Endothelial cell of umbilical vein (primary cell): ENCODE data around the gene GRIA1. TPM values are rescaled to one million over a fixed set of nuclear protein-coding genes. Genes with fewer than 3 reads are reported as not detected.

Experiments used
- BruUV-seq: library from RNA; stranded (reverse); fragments of 400-500 nt; replicated peaks from 2 replicates; lab custom pipeline; 2021; lab: Mats Ljungman, UMichigan
- CTCF ChIA-PET: fragments of 300-600, 350-600 bp; sonication (Branson Sonifier 250); formaldehyde crosslinking; loops from one replicate; lab custom pipeline; 2021; ENCODE audit warnings: antibody characterized with exemption, inconsistent platforms; lab: Charles Lee
- POLR2A ChIA-PET: fragments of 300-600, 350-600 bp; sonication (Branson Sonifier 250); formaldehyde crosslinking; loops from one replicate; lab custom pipeline; 2021; ENCODE audit warnings: antibody characterized with exemption, inconsistent platforms; lab: Charles Lee
- DNase-seq: peaks from one replicate; pipeline ENCODE4 v3.0.0-alpha.2; 2011; ENCODE audit warnings: low read depth, low spot score
- FAIRE-seq: peaks from 2 replicates; lab custom pipeline; 2011; peaks lifted over from hg19 to GRCh38; lab: Jason Lieb, UNC
- H2AFZ ChIP-seq: 2 replicates; pipeline ENCODE4 v1.6.0; 2012; ENCODE audit warnings: low read depth, low read length, control low read depth, inconsistent platforms
- H3K27ac ChIP-seq: 2 replicates; pipeline ENCODE4 v1.5.1; 2011; ENCODE audit warnings: low read depth, mild to moderate bottlenecking, control low read depth, low read length, moderate library complexity; ENCODE audit not compliant: insufficient read depth
- H3K27me3 ChIP-seq, 2 experiments: 2 replicates each; pipeline versions ENCODE4 v1.6.0 to v1.6.1; 2011; ENCODE audit warnings: low read length in 2 of 2, mixed read lengths in 1 of 2; ENCODE audit not compliant: control insufficient read depth in 2 of 2, insufficient read depth in 2 of 2
- H3K36me3 ChIP-seq, 2 experiments: 2 replicates in 1 of 2; 3 replicates in 1 of 2; pipeline ENCODE4 v1.5.1; 2011; ENCODE audit warnings: low read length in 2 of 2, mild to moderate bottlenecking in 1 of 2, moderate library complexity in 1 of 2; ENCODE audit not compliant: control insufficient read depth in 2 of 2, insufficient read depth in 2 of 2; ENCODE audit errors: extremely low read depth in 1 of 2
- H3K4me1 ChIP-seq: 3 replicates; pipeline ENCODE4 v1.5.1; 2011; ENCODE audit warnings: mild to moderate bottlenecking, low read length; ENCODE audit not compliant: control insufficient read depth, insufficient read depth; ENCODE audit errors: extremely low read depth
- H3K4me2 ChIP-seq: 2 replicates; pipeline ENCODE4 v1.6.1; 2011; ENCODE audit warnings: low read length, control low read depth, mixed read lengths; ENCODE audit not compliant: insufficient read depth
- H3K4me3 ChIP-seq, 3 experiments: fragments of 200-600 bp in 1 of 3; sonication (generic), shearing (Covaris generic) in 1 of 3; replicated peaks in 1 of 3; 2 replicates each; pipeline ENCODE4 v1.5.1; 2011 to 2016; ENCODE audit warnings: control low read depth in 3 of 3, low read length in 3 of 3, mild to moderate bottlenecking in 2 of 3, inconsistent platforms in 1 of 3, low read depth in 1 of 3, moderate library complexity in 1 of 3; ENCODE audit not compliant: insufficient read depth in 1 of 3
- H3K79me2 ChIP-seq: 2 replicates; pipeline ENCODE4 v1.6.0; 2012; ENCODE audit warnings: low read length, inconsistent platforms; ENCODE audit not compliant: control insufficient read depth, insufficient read depth
- H3K9ac ChIP-seq: replicated peaks from 2 replicates; pipeline ENCODE3; 2011; ENCODE audit warnings: low read length, control low read depth; ENCODE audit not compliant: insufficient read depth; ENCODE audit errors: extremely low read depth
- H3K9me1 ChIP-seq: replicated peaks from 3 replicates; pipeline ENCODE4 v1.6.0; 2011; ENCODE audit warnings: mild to moderate bottlenecking, low read length; ENCODE audit not compliant: control insufficient read depth, insufficient read depth; ENCODE audit errors: extremely low read depth
- H3K9me3 ChIP-seq: replicated peaks from 2 replicates; pipeline ENCODE4 v1.5.1; 2012; ENCODE audit warnings: low read length, inconsistent platforms; ENCODE audit not compliant: control insufficient read depth, insufficient read depth
- H4K20me1 ChIP-seq: replicated peaks from 2 replicates; pipeline ENCODE3; 2011; ENCODE audit warnings: mild to moderate bottlenecking, low read length; ENCODE audit not compliant: control insufficient read depth, insufficient read depth; ENCODE audit errors: extremely low read depth
- EZH2 ChIP-seq: IDR thresholded peaks from 2 replicates; pipeline ENCODE4 v1.6.1; 2012; ENCODE audit warnings: borderline replicate concordance, low read depth, mild to moderate bottlenecking, moderate library complexity, low read length, inconsistent platforms; ENCODE audit not compliant: severe bottlenecking
- FOS ChIP-seq: IDR thresholded peaks from 2 replicates; pipeline ENCODE4 v1.6.1; 2011; ENCODE audit warnings: mild to moderate bottlenecking, low read length, moderate library complexity, borderline replicate concordance; ENCODE audit not compliant: insufficient read depth
- GATA2 ChIP-seq: IDR thresholded peaks from 2 replicates; pipeline ENCODE4 v1.7.0; 2011; ENCODE audit warnings: low read depth, mild to moderate bottlenecking, moderate library complexity, mixed read lengths, low read length; ENCODE audit not compliant: insufficient read length, insufficient read depth
- JUN ChIP-seq: IDR thresholded peaks from 2 replicates; pipeline ENCODE4 v1.6.1; 2011; ENCODE audit warnings: borderline replicate concordance, low read depth; ENCODE audit not compliant: insufficient read length, insufficient read depth
- MYC ChIP-seq: IDR thresholded peaks from one replicate; pipeline ENCODE4 v1.6.1; 2011; ENCODE audit warnings: mild to moderate bottlenecking, low read depth, low read length
- POLR2A ChIP-seq: IDR thresholded peaks from 2 replicates; pipeline ENCODE4 v1.6.1; 2012; ENCODE audit warnings: low read depth, mild to moderate bottlenecking, control low read depth, low read length
- POLR2AphosphoS5 ChIP-seq: IDR thresholded peaks from 2 replicates; pipeline ENCODE4 v1.6.1; 2012; ENCODE audit warnings: low read depth, mild to moderate bottlenecking, control low read depth, low read length, moderate library complexity; ENCODE audit not compliant: insufficient read depth
- dilution Hi-C: fragments of 300-500 bp; cut with MboI; formaldehyde crosslinking; loops from one replicate; pipeline ENCODE4 v1.15.0; 2019; ENCODE audit warnings: low sequenced_read_pairs; ENCODE audit not compliant: extremely low pct_ligation_motif_present
- intact Hi-C: fragments of 100-400 bp; cut with micrococcal nuclease; formaldehyde crosslinking; loops from one replicate; pipeline ENCODE4 v1.10.0; 2022
- polyA plus RNA-seq, 4 experiments: library from polyadenylated mRNA; depleted of rRNA in 3 of 4; stranded (reverse) in 3 of 4; unstranded in 1 of 4; fragments of >200 nt; gene quantifications; 2 replicates each; pipeline versions ENCODE4 v1.2.1 to v1.2.3, GENCODE V29; 2011 to 2012; ENCODE audit warnings: missing spikeins in 1 of 4
- total RNA-seq: library from RNA; stranded (reverse); gene quantifications from 2 replicates; pipeline ENCODE4 v1.2.3, GENCODE V29; 2021
- TF ChIP-seq, protein P1 (sequence below), 2 donors: IDR thresholded peaks; 1 replicate in 1 of 2; 2 replicates in 1 of 2; pipeline ENCODE4 v1.5.1; 2011; ENCODE audit warnings: low read length in 2 of 2, mild to moderate bottlenecking in 2 of 2, moderate library complexity in 2 of 2, control low read depth in 1 of 2, inconsistent platforms in 1 of 2, low read depth in 1 of 2; ENCODE audit not compliant: insufficient read depth in 1 of 2; ENCODE audit errors: extremely low read depth in 1 of 2
- TF ChIP-seq, protein P2 (sequence below): IDR thresholded peaks from 2 replicates; pipeline ENCODE4 v1.6.1; 2011; ENCODE audit not compliant: insufficient read depth, insufficient read length

Gene GRIA1
- total and polyA plus RNA-seq, 2 donors (not counting 3 experiments of a cell fraction or from before 2014, with no cell fraction given) = not detected

DNA sequence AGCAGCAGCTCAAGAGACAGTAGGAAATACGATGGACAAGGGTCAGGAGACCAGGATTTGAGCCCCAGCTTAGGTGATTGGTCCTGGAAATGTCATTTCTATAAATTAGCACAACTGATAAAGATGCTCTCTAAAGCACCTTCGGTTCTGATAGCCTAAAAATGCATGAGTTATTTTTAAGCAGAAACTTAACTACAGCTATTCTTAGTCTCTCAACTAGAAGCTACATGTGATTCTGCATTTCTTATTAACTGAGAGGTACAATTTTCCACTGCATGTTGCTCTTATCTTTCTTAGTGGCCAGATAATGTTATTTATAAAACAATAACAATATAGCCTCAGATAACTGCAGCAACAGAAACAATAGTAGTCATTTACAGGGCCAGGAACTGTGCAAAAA, 136.4 kb downstream of the GRIA1 start:
- H3K4me3 ChIP-seq = no peak overlapping the region
- BruUV-seq = no TSS peak
- H3K9me3 ChIP-seq = no peaks in the 10 kb centered on the region
- no peaks in the 10 kb centered on the region for H3K36me3 ChIP-seq
- H3K9ac ChIP-seq = no peak overlapping the region
- intact Hi-C loops (no loop called here), dilution Hi-C loops (no loop called here)
- H3K27ac ChIP-seq = no peak overlapping the region
- TF ChIP-seq, protein P1, sequence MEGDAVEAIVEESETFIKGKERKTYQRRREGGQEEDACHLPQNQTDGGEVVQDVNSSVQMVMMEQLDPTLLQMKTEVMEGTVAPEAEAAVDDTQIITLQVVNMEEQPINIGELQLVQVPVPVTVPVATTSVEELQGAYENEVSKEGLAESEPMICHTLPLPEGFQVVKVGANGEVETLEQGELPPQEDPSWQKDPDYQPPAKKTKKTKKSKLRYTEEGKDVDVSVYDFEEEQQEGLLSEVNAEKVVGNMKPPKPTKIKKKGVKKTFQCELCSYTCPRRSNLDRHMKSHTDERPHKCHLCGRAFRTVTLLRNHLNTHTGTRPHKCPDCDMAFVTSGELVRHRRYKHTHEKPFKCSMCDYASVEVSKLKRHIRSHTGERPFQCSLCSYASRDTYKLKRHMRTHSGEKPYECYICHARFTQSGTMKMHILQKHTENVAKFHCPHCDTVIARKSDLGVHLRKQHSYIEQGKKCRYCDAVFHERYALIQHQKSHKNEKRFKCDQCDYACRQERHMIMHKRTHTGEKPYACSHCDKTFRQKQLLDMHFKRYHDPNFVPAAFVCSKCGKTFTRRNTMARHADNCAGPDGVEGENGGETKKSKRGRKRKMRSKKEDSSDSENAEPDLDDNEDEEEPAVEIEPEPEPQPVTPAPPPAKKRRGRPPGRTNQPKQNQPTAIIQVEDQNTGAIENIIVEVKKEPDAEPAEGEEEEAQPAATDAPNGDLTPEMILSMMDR (IDR thresholded peaks at IDR 0.05; ENCODE audit: extremely low read depth in 1 of 2, insufficient read depth in 1 of 2, low read depth in 1 of 2, low read length in 2 of 2) = no peak
- TF ChIP-seq MYC = no peak
- TF ChIP-seq JUN = no peak
- H4K20me1 ChIP-seq = no peaks in the 10 kb centered on the region
- no peaks in the 10 kb centered on the region for H3K9me1 ChIP-seq
- H2AFZ ChIP-seq = no peak overlapping the region
- CTCF ChIA-PET = interaction anchor here (0.9 kb wide), 1 partner anchor 9 kb away, joined by 3 read pairs; no protein-coding TSS in a partner anchor
- POLR2A ChIA-PET = no interaction called here
- H3K79me2 ChIP-seq = no peaks in the 10 kb centered on the region
- peaks cover 25% of the 10 kb centered on the region for H3K4me1 ChIP-seq
- no peak overlapping the region for H3K4me2 ChIP-seq
- DNase-seq = no peak
- FAIRE-seq = no peak
- no peaks in the 10 kb centered on the region for H3K27me3 ChIP-seq

DNA sequence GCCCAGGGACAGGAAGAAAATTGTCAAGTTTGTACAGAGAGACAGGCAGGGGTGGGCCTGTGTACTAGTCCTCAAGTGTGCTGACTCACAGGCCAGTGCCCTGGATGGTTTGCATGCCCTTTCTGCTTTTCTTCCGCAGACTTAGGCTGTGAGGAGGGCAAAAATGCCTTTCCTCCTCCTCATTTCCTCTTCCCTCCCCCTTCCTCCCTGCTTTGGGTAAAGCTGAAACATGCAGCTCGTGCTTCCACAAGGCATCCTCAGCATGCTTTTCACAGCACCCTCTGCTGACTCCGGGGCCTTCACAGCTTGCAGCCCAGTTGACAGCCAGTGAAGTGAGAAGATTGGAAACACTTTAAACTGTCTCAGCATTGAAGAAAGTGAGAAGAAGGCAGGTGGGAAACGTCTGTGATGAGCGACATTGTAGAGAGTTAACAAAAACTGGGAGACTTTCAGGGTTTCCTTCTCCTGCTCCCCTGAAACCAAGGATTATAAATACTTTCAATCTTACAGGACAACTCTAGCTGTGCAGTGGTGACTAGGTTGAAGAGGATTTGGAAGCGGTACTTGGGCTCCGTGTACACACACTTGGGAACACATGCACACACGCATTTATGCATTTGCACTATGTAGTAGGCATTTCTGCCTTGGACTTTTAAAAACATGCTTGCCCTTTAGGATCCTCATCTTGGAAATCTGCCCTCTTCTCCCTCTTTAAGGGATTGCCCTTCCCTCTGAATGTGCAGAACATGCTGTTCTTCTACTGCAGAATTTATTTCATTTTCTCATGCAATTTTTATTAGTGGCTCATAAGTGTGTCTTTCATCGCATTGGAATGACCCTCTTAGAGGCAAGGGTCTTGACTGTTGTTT, 138.8 kb downstream of the GRIA1 start:
- Histone ChIP-seq H3K4me3 (no peak overlapping the region), H3K9me3 (no peaks in the 10 kb centered on the region), H3K79me2 (no peaks in the 10 kb centered on the region), H2AFZ (peak overlapping the region; percentile 37), H3K9me1 (no peaks in the 10 kb centered on the region), H3K27ac (peak overlapping the region; percentile 62), H3K4me2 (no peak overlapping the region), H3K27me3 (no peaks in the 10 kb centered on the region), H3K36me3 (no peaks in the 10 kb centered on the region), H4K20me1 (no peaks in the 10 kb centered on the region), H3K4me1 (peaks cover 21% of the 10 kb centered on the region), H3K9ac (no peak overlapping the region)
- DNase-seq (peak; percentile 92), FAIRE-seq (peak; percentile 100)
- ChIA-PET POLR2A (no interaction called here), CTCF (interaction anchor here (0.7 to 2.7 kb wide), 17 partner anchors 8 to 152 kb away, joined by 3 to 22 read pairs (median 3); no protein-coding TSS in a partner anchor)
- intact Hi-C loops (loop anchor here (1.0 kb wide), 3 partner anchors 10 to 132 kb away; no protein-coding TSS in a partner anchor), dilution Hi-C loops (no loop called here)
- TF ChIP-seq, protein P1 (IDR thresholded peaks at IDR 0.05; ENCODE audit: extremely low read depth in 1 of 2, insufficient read depth in 1 of 2, low read depth in 1 of 2, low read length in 2 of 2) = peak; percentile 38 to 48
- peak; percentile 84 for TF ChIP-seq MYC
- TF ChIP-seq, protein P2, sequence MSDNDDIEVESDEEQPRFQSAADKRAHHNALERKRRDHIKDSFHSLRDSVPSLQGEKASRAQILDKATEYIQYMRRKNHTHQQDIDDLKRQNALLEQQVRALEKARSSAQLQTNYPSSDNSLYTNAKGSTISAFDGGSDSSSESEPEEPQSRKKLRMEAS = peak; percentile 73
- TF ChIP-seq POLR2AphosphoS5 = peak; percentile 51
- TF ChIP-seq FOS = peak; percentile 98
- peak; percentile 42 for TF ChIP-seq GATA2
- peak; percentile 82 for TF ChIP-seq JUN
- no peak for TF ChIP-seq EZH2
- TF ChIP-seq POLR2A = no peak
- BruUV-seq = TSS peak; percentile 19
